NCI-H187 treated with DMSO at 0.1 percent for 48 hours (cell line): Measurements from ENCODE around the gene DHDH.
"Not testable (repeated sequence)": the region's sequence is repeated elsewhere in the genome, so short reads cannot be mapped to it uniquely, and the experiment has no call there.

Experiments
- DNase-seq: peaks from one replicate; lab custom pipeline; 2025; lab: John Stamatoyannopoulos, UW

Gene DHDH

GRCh38 chr19:48915757-48916156, 17.7 kb upstream of the DHDH start:
- DNase-seq = peak; percentile 98

GRCh38 chr19:48918071-48918470, 15.4 kb upstream of the DHDH start:
- no peak for DNase-seq

- DNase-seq = no peak
These were observed 14.7 kb upstream of the DHDH start for GRCh38 chr19:48918801-48919247.

- not testable (repeated sequence) for DNase-seq
These were observed 14.2 kb upstream of the DHDH start for GRCh38 chr19:48919271-48919670.

- DNase-seq = no peak
These were observed 12.6 kb upstream of the DHDH start for GRCh38 chr19:48920949-48921348.

GRCh38 chr19:48921721-48922500, 11.6 kb upstream of the DHDH start:
- DNase-seq = no peak

- DNase-seq = no peak
These were observed 10.7 kb upstream of the DHDH start for GRCh38 chr19:48922548-48923490.

- DNase-seq = no peak
These were observed 8.2 kb upstream of the DHDH start for GRCh38 chr19:48925240-48925843.

- not testable (repeated sequence) for DNase-seq
These were observed 7.6 kb upstream of the DHDH start for GRCh38 chr19:48925890-48926289.

GRCh38 chr19:48926909-48927308, 6.6 kb upstream of the DHDH start:
- no peak for DNase-seq

GRCh38 chr19:48927692-48928091, 5.8 kb upstream of the DHDH start:
- not testable (repeated sequence) for DNase-seq

GRCh38 chr19:48928164-48929025, 5.1 kb upstream of the DHDH start:
- no peak for DNase-seq

- DNase-seq = no peak
These were observed 1.3 kb downstream of the DHDH start for GRCh38 chr19:48934837-48935236.

- no peak for DNase-seq
These were observed 2.4 kb downstream of the DHDH start for GRCh38 chr19:48935864-48936263.

- no peak for DNase-seq
These were observed 4.8 kb downstream of the DHDH start for GRCh38 chr19:48938256-48938655.

GRCh38 chr19:48940902-48941301, 7.4 kb downstream of the DHDH start:
- no peak for DNase-seq

GRCh38 chr19:48943081-48943480, 9.6 kb downstream of the DHDH start:
- DNase-seq = no peak

- no peak for DNase-seq
These were observed 11.9 kb downstream of the DHDH start for GRCh38 chr19:48945415-48945814.

GRCh38 chr19:48945817-48946216, 12.3 kb downstream of the DHDH start:
- no peak for DNase-seq

GRCh38 chr19:48946463-48947257, 13.2 kb downstream of the DHDH start:
- DNase-seq = no peak

GRCh38 chr19:48947258-48947542, 13.7 kb downstream of the DHDH start:
- DNase-seq = no peak
